K562 (cell line): ENCODE data around the gene CROCC2. TPM values are rescaled to one million over a fixed set of nuclear protein-coding genes. Genes with fewer than 3 reads are reported as not detected.

Experiments used
- ATAC-seq: fragments of 200-7000 bp; cut with Tn5 transposase; 3 replicates; pipeline ENCODE4 v1.9.1; 2020; ENCODE audit warnings: moderate library complexity
- BruUV-seq: library from RNA; stranded (reverse); fragments of 400-500 nt; replicated peaks from 2 replicates; lab custom pipeline; 2021; lab: Mats Ljungman, UMichigan
- CTCF ChIA-PET: fragments of 300-600 bp; formaldehyde crosslinking; extraction: SDS; loops from one replicate; lab custom pipeline; 2021; ENCODE audit warnings: low intra/inter-chr PET ratio; lab: Yijun Ruan, JAX
- POLR2A ChIA-PET: fragments of 300-600, 350-650 bp; sonication (Branson Sonifier 250); formaldehyde crosslinking; extraction: SDS; loops from one replicate; lab custom pipeline; 2021; ENCODE audit warnings: antibody characterized with exemption, inconsistent platforms; lab: Yijun Ruan, JAX
- DNase-seq, 4 experiments: peaks; one replicate each; pipeline versions ENCODE4 v3.0.0 to v3.0.0-alpha.2; 2011 to 2018; ENCODE audit warnings: low spot score in 3 of 4, mixed read lengths in 3 of 4; ENCODE audit errors: extremely low read depth in 1 of 4
- FAIRE-seq: peaks from 2 replicates; lab custom pipeline; 2011; peaks lifted over from hg19 to GRCh38; lab: Jason Lieb, UNC
- H2AFZ ChIP-seq: 2 replicates; pipeline ENCODE4 v1.6.0; 2011; ENCODE audit warnings: low read depth, low read length, control low read depth, inconsistent platforms
- H3K27ac ChIP-seq: fragments of 200-600 bp; 3 replicates; pipeline ENCODE4 v1.8.0; 2011; ENCODE audit warnings: low read depth, mild to moderate bottlenecking, control low read depth, inconsistent platforms, low read length, moderate library complexity, mixed read lengths; ENCODE audit errors: extremely low read depth
- H3K27me3 ChIP-seq, 2 experiments: fragments of 300-600 bp in 1 of 2; 2 replicates in 1 of 2; 3 replicates in 1 of 2; pipeline versions ENCODE4 v1.6.0 to v1.8.0; 2011; ENCODE audit warnings: inconsistent platforms in 2 of 2, low read length in 2 of 2, mild to moderate bottlenecking in 1 of 2, mixed read lengths in 1 of 2, moderate library complexity in 1 of 2; ENCODE audit not compliant: control insufficient read depth in 2 of 2, insufficient read depth in 2 of 2
- H3K36me3 ChIP-seq: fragments of 300-600 bp; 3 replicates; pipeline ENCODE4 v1.8.0; 2011; ENCODE audit warnings: mild to moderate bottlenecking, low read length, inconsistent platforms; ENCODE audit not compliant: control insufficient read depth, insufficient read depth
- H3K4me1 ChIP-seq, 2 experiments: fragments of 200-600 bp in 1 of 2; replicated peaks in 1 of 2; 2 replicates in 1 of 2; 3 replicates in 1 of 2; pipeline versions ENCODE4 v1.5.1 to v1.8.0; 2011; ENCODE audit warnings: inconsistent platforms in 2 of 2, low read length in 2 of 2, mild to moderate bottlenecking in 1 of 2, mixed read lengths in 1 of 2, moderate library complexity in 1 of 2; ENCODE audit not compliant: control insufficient read depth in 2 of 2, insufficient read depth in 2 of 2
- H3K4me2 ChIP-seq: 2 replicates; pipeline ENCODE4 v1.6.1; 2011; ENCODE audit warnings: low read length, control low read depth, inconsistent platforms, mixed read lengths; ENCODE audit not compliant: insufficient read depth
- H3K4me3 ChIP-seq: fragments of 200-600 bp; sonication (generic), shearing (Covaris generic); 2 replicates; pipeline ENCODE4 v1.5.1; 2016; ENCODE audit warnings: control low read depth, inconsistent platforms
- H3K79me2 ChIP-seq: fragments of 200-600 bp; 3 replicates; pipeline ENCODE4 v1.8.0; 2011; ENCODE audit warnings: low read length, inconsistent platforms; ENCODE audit not compliant: control insufficient read depth, insufficient read depth
- H3K9ac ChIP-seq, 2 experiments: 2 replicates each; pipeline versions ENCODE4 v1.6.0 to v1.6.1; 2011; ENCODE audit warnings: low read depth in 2 of 2, low read length in 2 of 2, control low read depth in 1 of 2, inconsistent platforms in 1 of 2, mild to moderate bottlenecking in 1 of 2, mixed read lengths in 1 of 2; ENCODE audit not compliant: insufficient read depth in 1 of 2
- H3K9me1 ChIP-seq: one replicate; pipeline ENCODE4 v1.6.0; 2011; ENCODE audit warnings: inconsistent platforms, mild to moderate bottlenecking, low read length, moderate library complexity; ENCODE audit not compliant: control insufficient read depth, insufficient read depth
- H3K9me3 ChIP-seq: replicated peaks from 2 replicates; pipeline ENCODE4 v1.5.1; 2011; ENCODE audit warnings: low read depth, low read length, inconsistent platforms; ENCODE audit not compliant: control insufficient read depth, insufficient read depth
- H4K20me1 ChIP-seq: replicated peaks from 2 replicates; pipeline ENCODE4 v1.6.1; 2011; ENCODE audit warnings: low read length, inconsistent platforms, mixed read lengths; ENCODE audit not compliant: control insufficient read depth, insufficient read depth
- CBX3 ChIP-seq, 2 experiments: IDR thresholded peaks; 1 replicate in 1 of 2; 2 replicates in 1 of 2; pipeline ENCODE4 v1.6.1; 2012; ENCODE audit warnings: inconsistent platforms in 2 of 2, low read length in 2 of 2, borderline replicate concordance in 1 of 2, control low read depth in 1 of 2
- HMG20A ChIP-seq: fragments of 450-650 bp; formaldehyde crosslinking; conservative IDR thresholded peaks from 2 replicates; pipeline ENCODE4 v1.4.0; 2020; ENCODE audit warnings: mild to moderate bottlenecking, mixed read lengths
- HNRNPUL1 ChIP-seq: fragments of 200-400 bp; formaldehyde crosslinking; IDR thresholded peaks from 2 replicates; pipeline ENCODE4 v1.6.1; 2017; ENCODE audit warnings: low read length
- KAT8 ChIP-seq: fragments of 450-650 bp; IDR thresholded peaks from 2 replicates; pipeline ENCODE4 v1.6.1; 2016; ENCODE audit warnings: low read depth, mild to moderate bottlenecking
- ZFP36 ChIP-seq: fragments of 150-350 bp; IDR thresholded peaks from 2 replicates; pipeline ENCODE4 v1.6.1; 2018; ENCODE audit warnings: low read length, low read depth; ENCODE audit not compliant: partially characterized antibody
- WGBS: fragments of 100-300 bp; shearing (Covaris generic); methylation state at CpG from one replicate; pipeline ENCODE4 v1.1.6; 2016; ENCODE audit warnings: low coverage, mixed read lengths; ENCODE audit not compliant: insufficient coverage; ENCODE audit errors: missing lambda C conversion rate; 5-methylcytosine and 5-hydroxymethylcytosine counted together
- in situ Hi-C: fragments of 300-500 bp; cut with MboI; formaldehyde crosslinking; loops from 4 replicates; pipeline ENCODE4 v1.15.0; 2018; ENCODE audit warnings: inconsistent platforms, mixed read lengths
- intact Hi-C: fragments of 100-400 bp; cut with micrococcal nuclease; formaldehyde crosslinking; loops from 2 replicates; pipeline ENCODE4 v1.14.2; 2022
- polyA plus RNA-seq, 8 experiments: library from polyadenylated mRNA; depleted of rRNA in 4 of 8; stranded (reverse) in 5 of 8; unstranded in 3 of 8; fragments of >200 nt; fragmentation: Nextera tagmentation in 2 of 8; fragmentation: Illumina TruSeq in 1 of 8; extraction: Ambion mirVana in 2 of 8; extraction: Trizol in 1 of 8; gene quantifications; 2 replicates each; pipeline versions ENCODE4 v1.2.1 to v1.2.3, GENCODE V29; 2011 to 2014; ENCODE audit warnings: inconsistent platforms in 1 of 8, missing spikeins in 1 of 8
- total RNA-seq, 7 experiments: library from RNA; depleted of rRNA in 6 of 7; stranded (reverse); fragments of >200 nt in 6 of 7; fragmentation: Illumina TruSeq in 2 of 7; extraction: Trizol in 2 of 7; gene quantifications; 2 replicates each; pipeline versions ENCODE4 v1.2.1 to v1.2.3, GENCODE V29; 2011 to 2021; ENCODE audit warnings: low replicate concordance in 1 of 7

Gene CROCC2
- total and polyA plus RNA-seq, 9 of the 15 experiments (the other 6 are each of a cell fraction or from before 2014, with no cell fraction given) = not detected

DNA sequence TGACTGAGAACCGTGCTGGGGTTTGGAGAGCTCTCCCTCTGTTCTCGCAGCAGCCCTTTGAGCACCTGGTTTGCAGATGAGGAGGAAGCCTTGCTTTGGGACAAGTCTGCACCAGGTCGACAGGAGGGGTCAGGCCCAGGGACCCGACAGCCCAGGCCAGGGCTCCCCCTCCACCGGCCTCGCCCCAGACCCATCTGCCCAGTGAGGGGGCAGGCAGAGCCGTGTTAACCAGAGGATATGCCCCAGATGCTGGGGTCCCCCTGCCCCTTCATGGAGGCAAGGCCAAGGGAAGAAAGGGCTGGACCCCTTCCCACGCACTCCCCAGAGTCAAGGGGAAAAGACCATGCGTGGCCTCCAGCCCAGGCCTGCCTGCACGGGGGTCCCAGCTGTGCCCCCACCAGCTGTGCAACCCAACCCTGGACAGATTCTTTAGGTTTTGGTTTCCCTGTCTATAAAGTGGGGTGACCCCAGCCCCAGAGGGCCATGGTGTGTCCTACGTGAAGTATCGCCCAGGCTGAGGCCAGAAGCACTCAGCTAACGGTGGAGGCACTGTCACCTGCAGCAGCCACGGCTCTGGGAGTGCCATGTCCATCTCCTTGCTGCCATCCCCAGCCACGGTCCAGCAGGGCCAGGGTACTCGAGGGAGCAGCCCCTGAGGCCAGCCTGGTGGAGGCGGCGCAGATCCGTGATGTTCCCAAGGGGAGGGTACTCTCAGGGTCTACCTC is 87.5 kb downstream of the CROCC2 start:
- BruUV-seq = no TSS peak
- no peak for FAIRE-seq
- Histone ChIP-seq H3K4me1 (peaks cover 0 to 29% of the 10 kb centered on the region in 2 experiments; a peak in 2 of 5 replicates), H3K27me3 (peaks cover 0 to 47% of the 10 kb centered on the region in 2 experiments; a peak in 2 of 5 replicates), H3K36me3 (no peaks in the 10 kb centered on the region), H4K20me1 (peaks cover 11% of the 10 kb centered on the region; the same call in 1 of the 2 replicates), H3K9me1 (no peaks in the 10 kb centered on the region), H2AFZ (no peak overlapping the region), H3K4me2 (no peak overlapping the region), H3K9ac (no peak overlapping the region), H3K27ac (no peak overlapping the region), H3K79me2 (no peaks in the 10 kb centered on the region), H3K4me3 (no peak overlapping the region), H3K9me3 (no peaks in the 10 kb centered on the region)
- no peak for ATAC-seq
- DNase-seq = no peak
- POLR2A ChIA-PET = no interaction called here
- intact Hi-C loops = no loop called here
- WGBS = 1% methylated on average over 9 of the region's 19 CpGs
- in situ Hi-C loops = no loop called here
- CTCF ChIA-PET = no interaction called here
- TF ChIP-seq HMG20A (no peak), ZFP36 (peak; percentile 25), CBX3 (IDR thresholded peaks at IDR 0.05; ENCODE audit: borderline replicate concordance in 1 of 2, low read length in 2 of 2) (no peak), KAT8 (no peak), HNRNPUL1 (no peak)
